GM21390 (cell line): ENCODE results near the gene CSN3.

ENCODE experiments used
- ATAC-seq: cut with Tn5 transposase; IDR thresholded peaks from one replicate; pipeline ENCODE4 v1.9.1; 2021; ENCODE audit not compliant: unreplicated experiment

The CSN3 gene

DNA sequence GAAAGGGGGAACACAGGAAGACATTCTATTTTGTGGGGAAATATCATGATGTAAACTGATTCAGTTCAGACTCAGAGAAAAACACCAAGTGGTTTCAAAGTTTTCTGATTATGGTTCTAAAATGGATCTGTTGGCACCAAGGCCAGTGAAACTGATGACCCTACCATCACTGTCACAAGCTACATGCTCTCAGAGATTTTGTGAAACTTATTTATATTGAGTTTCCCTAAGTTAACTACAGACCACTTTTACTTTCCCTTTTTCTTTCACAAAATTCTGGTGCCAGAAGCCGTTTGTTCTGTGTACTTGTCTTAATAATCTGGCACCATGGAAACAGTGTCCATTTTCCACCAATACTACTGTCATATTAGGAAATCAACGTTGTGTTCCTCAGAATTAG is 48.9 kb downstream of the CSN3 start:
- no peak for ATAC-seq

- no peak for ATAC-seq
These were observed 55.2 kb downstream of the CSN3 start for GRCh38 chr4:70297576-70297975.

DNA sequence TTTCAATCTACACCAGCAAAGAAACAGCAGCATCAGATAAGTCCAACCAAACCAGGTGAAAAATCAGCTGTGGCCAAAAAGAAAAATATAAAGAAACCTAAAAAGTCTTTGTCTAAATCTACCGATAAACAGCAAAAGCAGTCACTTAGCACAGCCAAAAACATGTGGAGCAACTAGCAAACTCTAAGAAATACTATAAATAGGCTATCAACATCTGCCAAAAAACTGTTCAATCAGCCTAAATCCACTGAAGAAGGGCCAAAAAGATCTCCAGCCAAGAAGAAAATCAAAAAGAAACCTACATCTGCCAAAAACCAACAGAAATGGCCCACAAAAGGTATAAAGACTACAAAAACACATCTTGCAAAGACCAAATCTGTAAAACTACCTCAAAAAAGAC is 55.7 kb downstream of the CSN3 start:
- ATAC-seq: no peak

DNA sequence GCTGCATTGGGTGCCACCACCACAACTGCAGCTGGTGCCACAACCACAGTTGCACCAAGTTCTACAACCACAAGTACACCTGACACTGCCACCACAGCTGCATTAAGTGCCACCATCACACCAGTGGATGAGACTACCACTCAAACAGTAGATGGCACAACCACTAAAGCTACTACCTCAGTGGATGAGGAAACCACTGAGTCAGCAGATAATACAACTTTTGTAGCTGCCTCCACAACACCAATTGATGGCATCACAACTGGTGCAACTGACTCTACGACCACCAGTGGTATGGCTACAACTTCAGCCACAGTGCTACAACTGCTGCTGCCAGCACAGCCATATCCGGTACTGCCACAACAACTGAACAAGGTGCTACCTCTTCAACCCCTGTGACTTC is 57.2 kb downstream of the CSN3 start:
- no peak for ATAC-seq

DNA sequence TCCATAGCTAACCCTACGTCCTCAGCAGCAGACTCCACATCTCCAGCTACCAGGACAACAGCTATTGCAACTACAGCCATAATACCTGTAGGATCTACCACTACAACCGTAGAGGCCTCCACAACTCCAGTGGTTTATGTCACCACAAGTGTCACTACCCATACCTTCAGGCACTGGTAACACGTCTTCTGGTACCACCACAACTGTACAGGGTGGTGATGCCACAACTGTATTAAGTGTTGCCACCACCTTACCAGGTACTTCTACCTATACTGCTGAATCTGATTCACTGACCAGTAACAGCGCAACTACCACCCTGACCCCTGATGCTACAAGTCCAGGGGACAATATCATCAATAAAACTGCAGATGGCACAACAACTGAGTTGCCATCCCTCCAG is 57.8 kb downstream of the CSN3 start:
- no peak for ATAC-seq
